ENCODE data around the gene FAM3C.
"Not testable (repeated sequence)": the region's sequence is repeated elsewhere in the genome, so short reads cannot be mapped to it uniquely, and the experiment has no call there.

Gene FAM3C

DNA sequence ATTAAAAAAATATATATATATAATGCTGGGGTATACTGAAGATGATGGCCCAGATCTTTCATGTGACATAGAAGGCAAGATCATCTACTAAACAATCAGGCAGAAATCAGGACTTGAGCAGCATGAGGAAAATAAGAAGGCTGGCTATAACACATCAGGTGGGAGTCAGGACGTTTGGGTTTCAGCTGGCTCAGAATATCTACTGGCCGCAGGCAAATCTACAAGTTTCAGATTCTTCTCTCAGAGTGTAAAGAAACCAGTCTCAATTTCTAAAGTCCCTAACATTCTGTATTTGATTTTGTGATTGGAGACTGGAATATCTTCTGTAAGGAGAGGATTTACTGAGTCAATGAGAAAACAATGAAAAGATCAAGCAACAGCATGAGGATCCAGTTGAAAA is 37.7 kb upstream of the FAM3C start:
- DNase-seq (ENCODE audit: low spot score): no peak
- no peak overlapping the region for H2BK5ac ChIP-seq (ENCODE audit: low read length)
- no peaks in the 10 kb centered on the region for H3K36me3 ChIP-seq (replicated peaks in 1 of 2; ENCODE audit: control insufficient read depth in 2 of 2, insufficient read depth in 2 of 2, low read length in 2 of 2)
- no peak overlapping the region for H2BK15ac ChIP-seq (ENCODE audit: low read length)
- H4K8ac ChIP-seq (ENCODE audit: low read depth, low read length): no peak overlapping the region
- no peak overlapping the region for H2BK120ac ChIP-seq (ENCODE audit: low read depth, low read length)
- WGBS, 2 donors (ENCODE audit: extremely low coverage in 2 of 2, insufficient read length in 2 of 2, insufficient replicate concordance in 1 of 2): no CpG with 5 or more reads among the region's 2 CpGs
- H3K4me2 ChIP-seq (ENCODE audit: insufficient read depth, low read length, poor library complexity, severe bottlenecking): no peak overlapping the region
- peaks cover 0 to 2% of the 10 kb centered on the region in 2 donors for H3K4me1 ChIP-seq (ENCODE audit: control insufficient read depth in 2 of 2, insufficient read depth in 1 of 2, low read depth in 1 of 2, low read length in 2 of 2)
- no peak overlapping the region for H2AFZ ChIP-seq (ENCODE audit: low read length)
- no peak overlapping the region for H2AK5ac ChIP-seq (ENCODE audit: low read depth, low read length)
- no peaks in the 10 kb centered on the region for H3K9me3 ChIP-seq (replicated peaks in 1 of 2; ENCODE audit: control insufficient read depth in 2 of 2, insufficient read depth in 1 of 2, low read depth in 1 of 2, low read length in 2 of 2)
- peaks cover 1% of the 10 kb centered on the region for H3K79me1 ChIP-seq (ENCODE audit: low read depth, low read length)
- H2BK12ac ChIP-seq (ENCODE audit: low read length): no peak overlapping the region
- H3K27ac ChIP-seq (replicated peaks; ENCODE audit: low read length): no peak overlapping the region
- H3K18ac ChIP-seq (ENCODE audit: low read length): no peak overlapping the region
- no peak overlapping the region for H4K91ac ChIP-seq (ENCODE audit: low read depth, low read length, poor library complexity)
- H3K9ac ChIP-seq (ENCODE audit: low read depth, low read length, poor library complexity): no peak overlapping the region
- H3K4ac ChIP-seq (ENCODE audit: low read length): no peak overlapping the region
- no peak overlapping the region for H3K14ac ChIP-seq (ENCODE audit: low read length)
- no peak overlapping the region for H3K4me3 ChIP-seq (ENCODE audit: low read length in 2 of 2)
- H3K23ac ChIP-seq (ENCODE audit: low read depth, low read length, poor library complexity): no peak overlapping the region
- no peaks in the 10 kb centered on the region for H3K27me3 ChIP-seq (ENCODE audit: control insufficient read depth in 3 of 3, insufficient read depth in 3 of 3, low read depth in 1 of 3, low read length in 3 of 3)

DNA sequence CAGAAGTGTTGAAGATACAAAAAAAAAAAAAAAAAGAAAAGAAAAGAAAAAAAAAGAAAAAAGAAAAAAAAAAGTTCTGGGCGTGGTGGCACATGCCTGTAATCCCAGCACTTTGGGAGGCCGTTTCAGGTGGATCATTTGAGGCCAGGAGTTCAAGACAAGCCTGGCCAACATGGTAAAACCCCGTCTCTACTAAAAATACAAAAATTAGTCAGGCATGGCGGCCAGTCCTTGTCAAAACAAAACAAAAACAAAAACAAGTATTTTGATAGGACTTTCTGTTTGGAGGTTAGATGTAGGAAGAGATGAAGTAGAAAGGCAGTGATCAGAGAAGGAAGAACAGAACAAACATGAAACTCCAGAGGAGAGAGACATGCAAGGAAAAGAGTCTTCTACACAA is 36.4 kb upstream of the FAM3C start:
- not testable (repeated sequence) for H3K4me3 ChIP-seq (ENCODE audit: low read length in 2 of 2); H3K18ac ChIP-seq (ENCODE audit: low read length); H3K9ac ChIP-seq (ENCODE audit: low read depth, low read length, poor library complexity); H3K14ac ChIP-seq (ENCODE audit: low read length); H2BK120ac ChIP-seq (ENCODE audit: low read depth, low read length); H2AK5ac ChIP-seq (ENCODE audit: low read depth, low read length); H3K27ac ChIP-seq (replicated peaks; ENCODE audit: low read length); DNase-seq (ENCODE audit: low spot score); H3K23ac ChIP-seq (ENCODE audit: low read depth, low read length, poor library complexity); H4K91ac ChIP-seq (ENCODE audit: low read depth, low read length, poor library complexity); H3K79me1 ChIP-seq (ENCODE audit: low read depth, low read length); H3K9me3 ChIP-seq (replicated peaks in 1 of 2; ENCODE audit: control insufficient read depth in 2 of 2, insufficient read depth in 1 of 2, low read depth in 1 of 2, low read length in 2 of 2); H3K4me2 ChIP-seq (ENCODE audit: insufficient read depth, low read length, poor library complexity, severe bottlenecking); H3K36me3 ChIP-seq (replicated peaks in 1 of 2; ENCODE audit: control insufficient read depth in 2 of 2, insufficient read depth in 2 of 2, low read length in 2 of 2); H2AFZ ChIP-seq (ENCODE audit: low read length); H3K27me3 ChIP-seq (ENCODE audit: control insufficient read depth in 3 of 3, insufficient read depth in 3 of 3, low read depth in 1 of 3, low read length in 3 of 3); H2BK5ac ChIP-seq (ENCODE audit: low read length); H4K8ac ChIP-seq (ENCODE audit: low read depth, low read length); H3K4ac ChIP-seq (ENCODE audit: low read length); H2BK12ac ChIP-seq (ENCODE audit: low read length); H2BK15ac ChIP-seq (ENCODE audit: low read length); H3K4me1 ChIP-seq (ENCODE audit: control insufficient read depth in 2 of 2, insufficient read depth in 1 of 2, low read depth in 1 of 2, low read length in 2 of 2)
- no CpG with 5 or more reads among the region's 4 CpGs for WGBS, 2 donors (ENCODE audit: extremely low coverage in 2 of 2, insufficient read length in 2 of 2, insufficient replicate concordance in 1 of 2)

DNA sequence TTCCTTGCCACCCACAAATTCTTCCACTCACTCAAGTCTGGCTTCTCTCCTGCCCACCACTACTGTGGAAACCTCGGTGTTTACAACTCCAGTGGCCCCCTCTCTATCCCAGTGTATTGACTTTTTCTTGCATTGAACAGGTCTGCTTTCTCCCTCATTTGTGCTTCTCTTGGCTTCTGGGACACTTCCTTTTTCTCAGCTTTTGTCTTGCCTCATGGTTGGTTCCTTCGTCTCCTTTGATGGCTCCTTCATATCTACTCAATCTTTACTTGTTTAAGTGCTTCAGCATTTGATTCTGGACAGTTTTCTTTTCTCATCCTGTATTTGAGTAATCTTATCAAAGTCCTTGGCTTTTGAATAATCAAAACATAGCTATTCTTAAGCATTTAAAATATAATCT is 35.9 kb upstream of the FAM3C start:
- Histone ChIP-seq H3K4me2 (ENCODE audit: insufficient read depth, low read length, poor library complexity, severe bottlenecking) (no peak overlapping the region), H3K27ac (replicated peaks; ENCODE audit: low read length) (no peak overlapping the region), H3K14ac (ENCODE audit: low read length) (no peak overlapping the region), H2BK12ac (ENCODE audit: low read length) (no peak overlapping the region), H2BK120ac (ENCODE audit: low read depth, low read length) (no peak overlapping the region), H4K8ac (ENCODE audit: low read depth, low read length) (no peak overlapping the region), H3K4me3 (ENCODE audit: low read length in 2 of 2) (no peak overlapping the region), H2BK5ac (ENCODE audit: low read length) (no peak overlapping the region), H3K4ac (ENCODE audit: low read length) (no peak overlapping the region), H3K9ac (ENCODE audit: low read depth, low read length, poor library complexity) (no peak overlapping the region), H2AK5ac (ENCODE audit: low read depth, low read length) (no peak overlapping the region), H2AFZ (ENCODE audit: low read length) (no peak overlapping the region), H2BK15ac (ENCODE audit: low read length) (no peak overlapping the region), H3K4me1 (ENCODE audit: control insufficient read depth in 2 of 2, insufficient read depth in 1 of 2, low read depth in 1 of 2, low read length in 2 of 2) (no peaks in the 10 kb centered on the region), H3K9me3 (replicated peaks in 1 of 2; ENCODE audit: control insufficient read depth in 2 of 2, insufficient read depth in 1 of 2, low read depth in 1 of 2, low read length in 2 of 2) (no peaks in the 10 kb centered on the region), H4K91ac (ENCODE audit: low read depth, low read length, poor library complexity) (no peak overlapping the region), H3K79me1 (ENCODE audit: low read depth, low read length) (peaks cover 1% of the 10 kb centered on the region), H3K36me3 (replicated peaks in 1 of 2; ENCODE audit: control insufficient read depth in 2 of 2, insufficient read depth in 2 of 2, low read length in 2 of 2) (no peaks in the 10 kb centered on the region), H3K27me3 (ENCODE audit: control insufficient read depth in 3 of 3, insufficient read depth in 3 of 3, low read depth in 1 of 3, low read length in 3 of 3) (no peaks in the 10 kb centered on the region), H3K23ac (ENCODE audit: low read depth, low read length, poor library complexity) (no peak overlapping the region), H3K18ac (ENCODE audit: low read length) (no peak overlapping the region)
- WGBS, 2 donors (ENCODE audit: extremely low coverage in 2 of 2, insufficient read length in 2 of 2, insufficient replicate concordance in 1 of 2): no CpG with 5 or more reads among the region's 2 CpGs
- DNase-seq (ENCODE audit: low spot score): no peak

DNA sequence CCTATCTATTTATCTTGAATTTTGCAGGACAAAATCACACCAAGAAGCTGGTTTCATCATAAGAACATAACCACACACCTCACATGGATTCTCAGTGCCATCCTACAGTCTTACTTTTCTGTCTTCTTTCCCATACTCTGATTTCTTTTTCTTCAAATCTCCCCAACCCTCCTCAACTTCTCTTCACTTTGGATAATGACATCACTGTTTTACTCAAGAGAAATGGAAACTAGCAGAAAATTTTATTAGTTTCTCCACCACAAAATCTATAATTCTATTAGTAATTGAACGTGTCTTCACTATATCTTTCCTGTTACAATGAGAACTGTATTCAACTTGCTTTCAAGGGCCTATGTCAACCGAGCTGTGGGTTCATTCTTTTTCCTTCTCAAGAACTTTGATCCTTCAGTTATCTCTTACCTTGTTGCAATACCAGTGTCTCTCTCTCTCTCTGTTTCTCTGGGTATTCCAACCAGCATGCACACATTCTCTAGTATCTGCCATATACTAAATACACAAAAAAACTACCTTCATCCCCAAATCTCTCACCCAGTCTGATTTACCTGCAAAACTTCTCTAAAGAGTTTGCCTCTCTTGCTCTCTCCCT is 35.4 kb upstream of the FAM3C start:
- H2BK120ac ChIP-seq (ENCODE audit: low read depth, low read length): no peak overlapping the region
- H4K91ac ChIP-seq (ENCODE audit: low read depth, low read length, poor library complexity): no peak overlapping the region
- H3K4me1 ChIP-seq (ENCODE audit: control insufficient read depth in 2 of 2, insufficient read depth in 1 of 2, low read depth in 1 of 2, low read length in 2 of 2): no peaks in the 10 kb centered on the region
- no peaks in the 10 kb centered on the region for H3K27me3 ChIP-seq (ENCODE audit: control insufficient read depth in 3 of 3, insufficient read depth in 3 of 3, low read depth in 1 of 3, low read length in 3 of 3)
- no peak overlapping the region for H2AFZ ChIP-seq (ENCODE audit: low read length)
- no peak overlapping the region for H2AK5ac ChIP-seq (ENCODE audit: low read depth, low read length)
- no peak overlapping the region for H3K23ac ChIP-seq (ENCODE audit: low read depth, low read length, poor library complexity)
- DNase-seq (ENCODE audit: low spot score): no peak
- H3K9ac ChIP-seq (ENCODE audit: low read depth, low read length, poor library complexity): no peak overlapping the region
- no peak overlapping the region for H3K27ac ChIP-seq (replicated peaks; ENCODE audit: low read length)
- WGBS, 2 donors (ENCODE audit: extremely low coverage in 2 of 2, insufficient read length in 2 of 2, insufficient replicate concordance in 1 of 2): no CpG with 5 or more reads among the region's 2 CpGs
- no peak overlapping the region for H2BK12ac ChIP-seq (ENCODE audit: low read length)
- no peak overlapping the region for H4K8ac ChIP-seq (ENCODE audit: low read depth, low read length)
- no peak overlapping the region for H3K18ac ChIP-seq (ENCODE audit: low read length)
- no peaks in the 10 kb centered on the region for H3K79me1 ChIP-seq (ENCODE audit: low read depth, low read length)
- H2BK5ac ChIP-seq (ENCODE audit: low read length): no peak overlapping the region
- H3K4me3 ChIP-seq (ENCODE audit: low read length in 2 of 2): no peak overlapping the region
- H2BK15ac ChIP-seq (ENCODE audit: low read length): no peak overlapping the region
- H3K14ac ChIP-seq (ENCODE audit: low read length): no peak overlapping the region
- no peak overlapping the region for H3K4me2 ChIP-seq (ENCODE audit: insufficient read depth, low read length, poor library complexity, severe bottlenecking)
- no peaks in the 10 kb centered on the region for H3K36me3 ChIP-seq (replicated peaks in 1 of 2; ENCODE audit: control insufficient read depth in 2 of 2, insufficient read depth in 2 of 2, low read length in 2 of 2)
- H3K4ac ChIP-seq (ENCODE audit: low read length): no peak overlapping the region
- H3K9me3 ChIP-seq (replicated peaks in 1 of 2; ENCODE audit: control insufficient read depth in 2 of 2, insufficient read depth in 1 of 2, low read depth in 1 of 2, low read length in 2 of 2): no peaks in the 10 kb centered on the region
